ENCODE data around the gene PRMT7.

The PRMT7 gene

GRCh38 chr16:68395815-68396214, 85.0 kb downstream of the PRMT7 start:
- no peaks in the 10 kb centered on the region for H3K4me1 ChIP-seq (ENCODE audit: control insufficient read depth in 1 of 2, insufficient read depth in 1 of 2, low read depth in 1 of 2, low read length in 1 of 2)
- TF ChIP-seq CTCF (IDR thresholded peaks at IDR 0.05), result no peak
- H3K36me3 ChIP-seq, result no peaks in the 10 kb centered on the region
- H3K27me3 ChIP-seq, result peaks cover 3% of the 10 kb centered on the region
- no peaks in the 10 kb centered on the region for H3K9me3 ChIP-seq
- H3K27ac ChIP-seq, result no peak overlapping the region
- H3K4me3 ChIP-seq (ENCODE audit: low read depth in 1 of 2, low read length in 1 of 2), result no peak overlapping the region

DNA sequence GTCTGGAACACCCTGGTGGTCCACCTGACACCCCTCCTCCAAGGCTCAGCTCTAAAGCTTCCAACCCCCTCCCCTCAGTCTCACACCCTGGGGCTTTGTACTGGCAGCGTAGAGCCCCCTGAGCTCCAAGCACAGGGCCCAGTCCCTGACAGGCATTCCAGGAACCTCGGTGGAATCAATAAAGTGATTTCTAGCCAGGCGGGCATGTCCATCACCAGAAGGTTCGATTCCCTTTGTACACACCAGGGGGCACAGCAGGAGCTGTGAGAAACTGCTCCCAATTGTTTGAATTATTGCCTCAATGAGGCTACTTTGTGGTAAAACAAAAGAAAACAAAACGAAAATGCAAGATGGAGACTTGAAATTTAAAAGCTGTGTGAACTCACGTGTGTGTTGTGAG, 85.7 kb downstream of the PRMT7 start:
- Histone ChIP-seq H3K36me3 (no peaks in the 10 kb centered on the region), H3K4me1 (ENCODE audit: control insufficient read depth in 1 of 2, insufficient read depth in 1 of 2, low read depth in 1 of 2, low read length in 1 of 2) (no peaks in the 10 kb centered on the region), H3K27ac (no peak overlapping the region), H3K9me3 (no peaks in the 10 kb centered on the region), H3K4me3 (ENCODE audit: low read depth in 1 of 2, low read length in 1 of 2) (no peak overlapping the region), H3K27me3 (peaks cover 3% of the 10 kb centered on the region)
- no peak for TF ChIP-seq CTCF (IDR thresholded peaks at IDR 0.05)

DNA sequence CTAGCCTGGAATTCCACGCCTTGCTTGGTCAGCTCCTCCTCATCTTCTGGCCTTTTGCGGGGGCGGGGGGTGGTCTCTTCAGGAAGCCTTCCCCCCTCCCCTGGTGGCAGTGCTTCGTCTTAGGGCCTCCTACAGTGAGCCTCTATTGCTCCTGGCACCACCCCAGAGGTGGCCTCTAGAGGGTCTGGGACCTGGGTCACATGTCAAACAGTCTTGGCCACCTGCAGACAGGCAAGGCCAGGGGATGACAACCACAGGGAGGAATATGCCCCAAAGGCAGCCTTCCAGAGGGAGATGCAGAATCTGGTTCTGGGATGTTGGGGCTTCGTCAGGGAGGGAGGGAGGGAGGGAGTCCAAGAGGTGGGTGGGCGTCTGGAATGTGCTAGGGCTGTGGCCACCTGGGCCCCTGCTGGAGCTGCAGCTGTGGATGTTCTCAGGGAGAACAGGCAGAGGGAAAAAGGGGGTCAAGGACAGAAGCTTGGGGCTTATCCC, 86.9 kb downstream of the PRMT7 start:
- H3K9me3 ChIP-seq, result no peaks in the 10 kb centered on the region
- TF ChIP-seq CTCF (IDR thresholded peaks at IDR 0.05), result no peak
- H3K27ac ChIP-seq, result no peak overlapping the region

DNA sequence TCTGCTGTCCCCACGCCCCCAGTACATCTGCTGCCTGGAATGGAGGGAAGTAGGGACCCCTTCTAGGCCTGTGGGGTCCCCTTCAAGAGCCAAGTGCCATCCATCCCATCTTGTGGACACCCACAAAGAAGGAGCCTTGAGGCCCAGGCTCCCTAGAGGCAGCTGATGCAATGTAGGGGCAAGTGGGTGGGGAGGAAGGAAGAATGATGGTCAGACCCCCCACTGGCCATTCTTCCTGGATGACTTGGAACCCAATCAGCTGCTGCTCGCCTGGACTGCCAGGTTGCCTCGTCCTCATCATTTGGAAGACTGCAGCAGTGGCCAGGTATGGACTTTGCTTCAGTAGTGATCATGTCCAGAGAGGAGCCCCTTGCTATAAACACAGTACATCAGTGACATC, 88.6 kb downstream of the PRMT7 start:
- H3K36me3 ChIP-seq, result no peaks in the 10 kb centered on the region
- H3K4me1 ChIP-seq (ENCODE audit: control insufficient read depth in 1 of 2, insufficient read depth in 1 of 2, low read depth in 1 of 2, low read length in 1 of 2), result no peaks in the 10 kb centered on the region
- TF ChIP-seq CTCF (IDR thresholded peaks at IDR 0.05), result no peak
- no peak overlapping the region for H3K27ac ChIP-seq
- H3K4me3 ChIP-seq (ENCODE audit: low read depth in 1 of 2, low read length in 1 of 2), result no peak overlapping the region
- H3K9me3 ChIP-seq, result no peaks in the 10 kb centered on the region
- H3K27me3 ChIP-seq, result peaks cover 3% of the 10 kb centered on the region

More for the DNA sequence above, 86.9 kb downstream of the PRMT7 start:
- no peaks in the 10 kb centered on the region for H3K4me1 ChIP-seq (ENCODE audit: control insufficient read depth in 1 of 2, insufficient read depth in 1 of 2, low read depth in 1 of 2, low read length in 1 of 2)
- no peaks in the 10 kb centered on the region for H3K36me3 ChIP-seq
- peaks cover 3% of the 10 kb centered on the region for H3K27me3 ChIP-seq
- no peak overlapping the region for H3K4me3 ChIP-seq (ENCODE audit: low read depth in 1 of 2, low read length in 1 of 2)

- no peak overlapping the region for H3K4me3 ChIP-seq (ENCODE audit: low read depth in 1 of 2, low read length in 1 of 2)
- H3K27me3 ChIP-seq, result peaks cover 3% of the 10 kb centered on the region
- TF ChIP-seq CTCF (IDR thresholded peaks at IDR 0.05), result no peak
- no peak overlapping the region for H3K27ac ChIP-seq
- no peaks in the 10 kb centered on the region for H3K4me1 ChIP-seq (ENCODE audit: control insufficient read depth in 1 of 2, insufficient read depth in 1 of 2, low read depth in 1 of 2, low read length in 1 of 2)
- no peaks in the 10 kb centered on the region for H3K36me3 ChIP-seq
- H3K9me3 ChIP-seq, result no peaks in the 10 kb centered on the region
These were observed 89.5 kb downstream of the PRMT7 start for GRCh38 chr16:68400083-68400923.
